HG03469 (cell line): ENCODE data around the gene PGM1.

Source experiments
- ATAC-seq: cut with Tn5 transposase; IDR thresholded peaks from one replicate; pipeline ENCODE4 v1.9.1; 2021; ENCODE audit warnings: mild to moderate bottlenecking, moderate library complexity, moderate number of reproducible peaks; ENCODE audit not compliant: unreplicated experiment

PGM1 gene

GRCh38 chr1:63663873-63664272 is 70.7 kb downstream of the PGM1 start:
- ATAC-seq: no peak

- no peak for ATAC-seq
Observed at GRCh38 chr1:63664742-63665141, 71.5 kb downstream of the PGM1 start.

GRCh38 chr1:63665410-63665809 is 72.2 kb downstream of the PGM1 start:
- ATAC-seq: no peak

- ATAC-seq: no peak
Observed at GRCh38 chr1:63665824-63666223, 72.6 kb downstream of the PGM1 start.

GRCh38 chr1:63668298-63668697 is 75.1 kb downstream of the PGM1 start:
- no peak for ATAC-seq

GRCh38 chr1:63669151-63669961 is 76.1 kb downstream of the PGM1 start:
- ATAC-seq: no peak

- no peak for ATAC-seq
Observed at GRCh38 chr1:63670164-63670563, 77.0 kb downstream of the PGM1 start.

- ATAC-seq: no peak
Observed at GRCh38 chr1:63671514-63671913, 78.3 kb downstream of the PGM1 start.

GRCh38 chr1:63674238-63674864 is 81.1 kb downstream of the PGM1 start:
- ATAC-seq: no peak

GRCh38 chr1:63674865-63675419 is 81.7 kb downstream of the PGM1 start:
- no peak for ATAC-seq

- ATAC-seq: no peak
Observed at GRCh38 chr1:63675420-63675931, 82.3 kb downstream of the PGM1 start.

GRCh38 chr1:63677497-63677896 is 84.3 kb downstream of the PGM1 start:
- no peak for ATAC-seq

- no peak for ATAC-seq
Observed at GRCh38 chr1:63678200-63678599, 85.0 kb downstream of the PGM1 start.

- no peak for ATAC-seq
Observed at GRCh38 chr1:63679076-63679475, 85.9 kb downstream of the PGM1 start.

- ATAC-seq: no peak
Observed at GRCh38 chr1:63679589-63679988, 86.4 kb downstream of the PGM1 start.

GRCh38 chr1:63682936-63683335 is 89.7 kb downstream of the PGM1 start:
- ATAC-seq: no peak

GRCh38 chr1:63683759-63684158 is 90.5 kb downstream of the PGM1 start:
- ATAC-seq: no peak

- ATAC-seq: no peak
Observed at GRCh38 chr1:63686696-63687095, 93.5 kb downstream of the PGM1 start.

- ATAC-seq: no peak
Observed at GRCh38 chr1:63688302-63688890, 95.2 kb downstream of the PGM1 start.

- no peak for ATAC-seq
Observed at GRCh38 chr1:63690966-63691700, 97.9 kb downstream of the PGM1 start.
